H1 (cell line): Measurements from ENCODE around the gene UBAP1L. TPM values are rescaled to one million over a fixed set of nuclear protein-coding genes. Genes with fewer than 3 reads are reported as not detected.

Experiments
- BCL11A ChIP-seq, 2 experiments: IDR thresholded peaks; one replicate each; pipeline ENCODE4 v1.6.1; 2011; ENCODE audit warnings: low read depth in 2 of 2, low read length in 2 of 2, mild to moderate bottlenecking in 2 of 2
- BRCA1 ChIP-seq: IDR thresholded peaks from 2 replicates; pipeline ENCODE4 v1.6.1; 2012; ENCODE audit warnings: low read depth, low read length, improper control_type of control experiment
- GTF2F1 ChIP-seq: IDR thresholded peaks from 2 replicates; pipeline ENCODE4 v1.6.1; 2012; ENCODE audit warnings: low read depth, low read length, improper control_type of control experiment, borderline replicate concordance
- JUN ChIP-seq: IDR thresholded peaks from 2 replicates; pipeline ENCODE4 v1.6.1; 2011; ENCODE audit warnings: low read depth, mild to moderate bottlenecking, improper control_type of control experiment, low read length
- RFX5 ChIP-seq: IDR thresholded peaks from 2 replicates; pipeline ENCODE4 v1.6.1; 2011; ENCODE audit warnings: low read depth, low read length, improper control_type of control experiment, borderline replicate concordance
- RXRA ChIP-seq: IDR thresholded peaks from 2 replicates; pipeline ENCODE4 v1.6.1; 2011; ENCODE audit warnings: low read depth, mild to moderate bottlenecking, low read length, moderate library complexity; ENCODE audit not compliant: insufficient read depth
- SP4 ChIP-seq: IDR thresholded peaks from 2 replicates; pipeline ENCODE4 v1.6.1; 2012; ENCODE audit warnings: low read length, inconsistent platforms
- polyA plus RNA-seq, 7 experiments: library from polyadenylated mRNA; depleted of rRNA in 3 of 7; stranded (reverse) in 5 of 7; unstranded in 2 of 7; fragments of >200 nt in 5 of 7; fragments of 200-250 nt in 2 of 7; gene quantifications; 1 replicate in 5 of 7; 2 replicates in 1 of 7; 4 replicates in 1 of 7; pipeline versions ENCODE4 v1.2.1 to v1.2.3, GENCODE V29; 2011 to 2013; ENCODE audit warnings: missing spikeins in 2 of 7, mixed read lengths in 2 of 7
- total RNA-seq: library from RNA; stranded (reverse); fragmentation: NEBNext Ultra II Directional; extraction: Animal tissue kit (Norgen Biotek cat#: 25700); gene quantifications from 2 replicates; pipeline ENCODE4 v1.2.1, GENCODE V29; 2021
- TF ChIP-seq, protein P1 (sequence below): IDR thresholded peaks from 2 replicates; pipeline ENCODE4 v1.6.1; 2011; ENCODE audit warnings: low read depth, mild to moderate bottlenecking, low read length; ENCODE audit not compliant: insufficient read depth
- TF ChIP-seq, protein P2 (sequence below): fragments of 300-600 bp; sonication (generic); IDR thresholded peaks from 2 replicates; pipeline ENCODE4 v1.7.1; 2012; ENCODE audit warnings: low read length, moderate library complexity, mild to moderate bottlenecking, inconsistent platforms; ENCODE audit not compliant: insufficient replicate concordance

Gene UBAP1L
- total and polyA plus RNA-seq, 2 of the 8 experiments (the other 6 are each of a cell fraction or from before 2014, with no cell fraction given), result 0.67 to 1.7 TPM

DNA sequence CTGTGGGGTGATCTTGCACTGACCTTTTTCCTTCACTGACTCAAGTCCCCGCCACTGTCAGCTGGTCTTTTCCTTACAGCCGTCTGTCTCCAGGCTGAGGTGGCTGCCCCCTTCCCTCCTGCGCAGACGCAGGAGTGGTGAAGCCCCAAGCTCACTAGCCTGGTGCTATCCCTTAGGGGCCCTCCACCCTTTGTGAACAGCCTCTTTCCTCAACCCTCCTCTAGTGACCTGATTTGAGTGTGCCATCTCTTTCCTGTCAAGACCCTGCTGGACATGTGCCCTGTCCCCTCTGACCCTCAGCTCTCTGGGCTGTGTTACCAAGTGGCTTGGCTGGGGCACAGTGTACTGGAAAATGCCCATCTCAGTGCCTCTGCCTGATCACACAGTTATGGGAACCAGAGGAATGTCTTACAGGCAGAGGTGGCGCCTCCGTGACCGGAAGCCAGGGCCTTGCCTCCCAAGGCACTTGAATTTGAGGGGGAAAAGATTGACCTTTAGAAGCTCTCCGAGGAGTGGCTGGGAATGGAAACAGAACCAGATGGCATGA is 29.7 kb downstream of the UBAP1L start (continued):
- TF ChIP-seq RXRA, result no peak
- TF ChIP-seq BCL11A (IDR thresholded peaks at IDR 0.05; ENCODE audit: low read depth in 2 of 2, low read length in 2 of 2), result no peak
- no peak for TF ChIP-seq RFX5
- TF ChIP-seq SP4, result no peak
- no peak for TF ChIP-seq BRCA1
- no peak for TF ChIP-seq GTF2F1
- TF ChIP-seq JUN, result no peak
- TF ChIP-seq, protein P1, sequence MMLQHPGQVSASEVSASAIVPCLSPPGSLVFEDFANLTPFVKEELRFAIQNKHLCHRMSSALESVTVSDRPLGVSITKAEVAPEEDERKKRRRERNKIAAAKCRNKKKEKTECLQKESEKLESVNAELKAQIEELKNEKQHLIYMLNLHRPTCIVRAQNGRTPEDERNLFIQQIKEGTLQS, result no peak
- TF ChIP-seq, protein P2, sequence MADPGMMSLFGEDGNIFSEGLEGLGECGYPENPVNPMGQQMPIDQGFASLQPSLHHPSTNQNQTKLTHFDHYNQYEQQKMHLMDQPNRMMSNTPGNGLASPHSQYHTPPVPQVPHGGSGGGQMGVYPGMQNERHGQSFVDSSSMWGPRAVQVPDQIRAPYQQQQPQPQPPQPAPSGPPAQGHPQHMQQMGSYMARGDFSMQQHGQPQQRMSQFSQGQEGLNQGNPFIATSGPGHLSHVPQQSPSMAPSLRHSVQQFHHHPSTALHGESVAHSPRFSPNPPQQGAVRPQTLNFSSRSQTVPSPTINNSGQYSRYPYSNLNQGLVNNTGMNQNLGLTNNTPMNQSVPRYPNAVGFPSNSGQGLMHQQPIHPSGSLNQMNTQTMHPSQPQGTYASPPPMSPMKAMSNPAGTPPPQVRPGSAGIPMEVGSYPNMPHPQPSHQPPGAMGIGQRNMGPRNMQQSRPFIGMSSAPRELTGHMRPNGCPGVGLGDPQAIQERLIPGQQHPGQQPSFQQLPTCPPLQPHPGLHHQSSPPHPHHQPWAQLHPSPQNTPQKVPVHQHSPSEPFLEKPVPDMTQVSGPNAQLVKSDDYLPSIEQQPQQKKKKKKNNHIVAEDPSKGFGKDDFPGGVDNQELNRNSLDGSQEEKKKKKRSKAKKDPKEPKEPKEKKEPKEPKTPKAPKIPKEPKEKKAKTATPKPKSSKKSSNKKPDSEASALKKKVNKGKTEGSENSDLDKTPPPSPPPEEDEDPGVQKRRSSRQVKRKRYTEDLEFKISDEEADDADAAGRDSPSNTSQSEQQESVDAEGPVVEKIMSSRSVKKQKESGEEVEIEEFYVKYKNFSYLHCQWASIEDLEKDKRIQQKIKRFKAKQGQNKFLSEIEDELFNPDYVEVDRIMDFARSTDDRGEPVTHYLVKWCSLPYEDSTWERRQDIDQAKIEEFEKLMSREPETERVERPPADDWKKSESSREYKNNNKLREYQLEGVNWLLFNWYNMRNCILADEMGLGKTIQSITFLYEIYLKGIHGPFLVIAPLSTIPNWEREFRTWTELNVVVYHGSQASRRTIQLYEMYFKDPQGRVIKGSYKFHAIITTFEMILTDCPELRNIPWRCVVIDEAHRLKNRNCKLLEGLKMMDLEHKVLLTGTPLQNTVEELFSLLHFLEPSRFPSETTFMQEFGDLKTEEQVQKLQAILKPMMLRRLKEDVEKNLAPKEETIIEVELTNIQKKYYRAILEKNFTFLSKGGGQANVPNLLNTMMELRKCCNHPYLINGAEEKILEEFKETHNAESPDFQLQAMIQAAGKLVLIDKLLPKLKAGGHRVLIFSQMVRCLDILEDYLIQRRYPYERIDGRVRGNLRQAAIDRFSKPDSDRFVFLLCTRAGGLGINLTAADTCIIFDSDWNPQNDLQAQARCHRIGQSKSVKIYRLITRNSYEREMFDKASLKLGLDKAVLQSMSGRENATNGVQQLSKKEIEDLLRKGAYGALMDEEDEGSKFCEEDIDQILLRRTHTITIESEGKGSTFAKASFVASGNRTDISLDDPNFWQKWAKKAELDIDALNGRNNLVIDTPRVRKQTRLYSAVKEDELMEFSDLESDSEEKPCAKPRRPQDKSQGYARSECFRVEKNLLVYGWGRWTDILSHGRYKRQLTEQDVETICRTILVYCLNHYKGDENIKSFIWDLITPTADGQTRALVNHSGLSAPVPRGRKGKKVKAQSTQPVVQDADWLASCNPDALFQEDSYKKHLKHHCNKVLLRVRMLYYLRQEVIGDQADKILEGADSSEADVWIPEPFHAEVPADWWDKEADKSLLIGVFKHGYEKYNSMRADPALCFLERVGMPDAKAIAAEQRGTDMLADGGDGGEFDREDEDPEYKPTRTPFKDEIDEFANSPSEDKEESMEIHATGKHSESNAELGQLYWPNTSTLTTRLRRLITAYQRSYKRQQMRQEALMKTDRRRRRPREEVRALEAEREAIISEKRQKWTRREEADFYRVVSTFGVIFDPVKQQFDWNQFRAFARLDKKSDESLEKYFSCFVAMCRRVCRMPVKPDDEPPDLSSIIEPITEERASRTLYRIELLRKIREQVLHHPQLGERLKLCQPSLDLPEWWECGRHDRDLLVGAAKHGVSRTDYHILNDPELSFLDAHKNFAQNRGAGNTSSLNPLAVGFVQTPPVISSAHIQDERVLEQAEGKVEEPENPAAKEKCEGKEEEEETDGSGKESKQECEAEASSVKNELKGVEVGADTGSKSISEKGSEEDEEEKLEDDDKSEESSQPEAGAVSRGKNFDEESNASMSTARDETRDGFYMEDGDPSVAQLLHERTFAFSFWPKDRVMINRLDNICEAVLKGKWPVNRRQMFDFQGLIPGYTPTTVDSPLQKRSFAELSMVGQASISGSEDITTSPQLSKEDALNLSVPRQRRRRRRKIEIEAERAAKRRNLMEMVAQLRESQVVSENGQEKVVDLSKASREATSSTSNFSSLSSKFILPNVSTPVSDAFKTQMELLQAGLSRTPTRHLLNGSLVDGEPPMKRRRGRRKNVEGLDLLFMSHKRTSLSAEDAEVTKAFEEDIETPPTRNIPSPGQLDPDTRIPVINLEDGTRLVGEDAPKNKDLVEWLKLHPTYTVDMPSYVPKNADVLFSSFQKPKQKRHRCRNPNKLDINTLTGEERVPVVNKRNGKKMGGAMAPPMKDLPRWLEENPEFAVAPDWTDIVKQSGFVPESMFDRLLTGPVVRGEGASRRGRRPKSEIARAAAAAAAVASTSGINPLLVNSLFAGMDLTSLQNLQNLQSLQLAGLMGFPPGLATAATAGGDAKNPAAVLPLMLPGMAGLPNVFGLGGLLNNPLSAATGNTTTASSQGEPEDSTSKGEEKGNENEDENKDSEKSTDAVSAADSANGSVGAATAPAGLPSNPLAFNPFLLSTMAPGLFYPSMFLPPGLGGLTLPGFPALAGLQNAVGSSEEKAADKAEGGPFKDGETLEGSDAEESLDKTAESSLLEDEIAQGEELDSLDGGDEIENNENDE, result no peak
